SK-N-SH (cell line): ENCODE data around the gene EIF4E2.

ENCODE experiments used
- EP300 ChIP-seq, 2 experiments: IDR thresholded peaks; 2 replicates each; pipeline versions ENCODE4 v1.4.0 to v1.6.1; 2012; ENCODE audit warnings: borderline replicate concordance in 1 of 2, low read depth in 1 of 2, low read length in 1 of 2
- JUND ChIP-seq: IDR thresholded peaks from 2 replicates; pipeline ENCODE4 v1.4.0; 2012
- NFIC ChIP-seq: IDR thresholded peaks from 2 replicates; pipeline ENCODE4 v1.4.0; 2012; ENCODE audit warnings: borderline replicate concordance
- NRF1 ChIP-seq: IDR thresholded peaks from 2 replicates; pipeline ENCODE4 v1.6.1; 2012; ENCODE audit warnings: low read depth, mild to moderate bottlenecking, low read length
- POLR2AphosphoS5 ChIP-seq: IDR thresholded peaks from 2 replicates; pipeline ENCODE4 v1.6.1; 2012; ENCODE audit warnings: low read depth, low read length
- REST ChIP-seq: IDR thresholded peaks from 2 replicates; pipeline ENCODE4 v1.6.1; 2012; ENCODE audit warnings: mild to moderate bottlenecking, low read depth, low read length, moderate library complexity
- RFX5 ChIP-seq: IDR thresholded peaks from 2 replicates; pipeline ENCODE4 v1.6.1; 2012; ENCODE audit warnings: mild to moderate bottlenecking, improper control_type of control experiment, low read length
- SMC3 ChIP-seq: IDR thresholded peaks from 2 replicates; pipeline ENCODE4 v1.6.1; 2012; ENCODE audit warnings: low read depth, low read length, improper control_type of control experiment
- TAF1 ChIP-seq: IDR thresholded peaks from 2 replicates; pipeline ENCODE4 v1.6.1; 2012; ENCODE audit warnings: low read depth, mild to moderate bottlenecking, low read length, moderate library complexity, borderline replicate concordance
- YY1 ChIP-seq: IDR thresholded peaks from 2 replicates; pipeline ENCODE4 v1.4.0; 2012; ENCODE audit warnings: low read depth, mild to moderate bottlenecking
- TF ChIP-seq, protein P1 (sequence below): fragments of 200-600 bp; sonication (generic); IDR thresholded peaks from 2 replicates; pipeline ENCODE4 v1.6.1; 2017; ENCODE audit warnings: antibody characterized with exemption, mild to moderate bottlenecking, moderate library complexity

DNA sequence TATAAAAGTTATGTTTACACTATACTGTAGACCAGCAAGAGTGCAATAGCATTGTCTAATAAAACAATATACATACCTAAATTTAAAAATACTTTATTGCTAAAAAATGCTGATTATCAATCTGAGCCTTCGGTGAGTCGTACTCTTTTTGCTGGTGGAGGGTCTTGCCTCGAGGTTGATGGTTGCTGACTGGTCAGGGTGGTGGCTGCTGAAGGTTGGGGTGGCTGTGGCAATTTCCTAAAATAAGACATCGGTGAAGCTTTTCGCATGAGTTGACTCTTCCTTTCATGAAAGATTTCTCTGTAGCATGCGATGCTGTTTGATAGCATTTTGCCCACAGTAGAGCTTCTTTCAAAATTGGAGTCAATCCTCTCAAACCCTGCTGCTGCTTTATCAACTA is 2.5 kb upstream of the EIF4E2 start:
- TF ChIP-seq NRF1 (no peak), JUND (no peak), REST (no peak), NFIC (no peak), TAF1 (no peak), POLR2AphosphoS5 (no peak), YY1 (no peak), RFX5 (no peak), EP300 (IDR thresholded peaks at IDR 0.05; ENCODE audit: borderline replicate concordance in 1 of 2, low read depth in 1 of 2, low read length in 1 of 2) (no peak), SMC3 (no peak)
- TF ChIP-seq, protein P1, sequence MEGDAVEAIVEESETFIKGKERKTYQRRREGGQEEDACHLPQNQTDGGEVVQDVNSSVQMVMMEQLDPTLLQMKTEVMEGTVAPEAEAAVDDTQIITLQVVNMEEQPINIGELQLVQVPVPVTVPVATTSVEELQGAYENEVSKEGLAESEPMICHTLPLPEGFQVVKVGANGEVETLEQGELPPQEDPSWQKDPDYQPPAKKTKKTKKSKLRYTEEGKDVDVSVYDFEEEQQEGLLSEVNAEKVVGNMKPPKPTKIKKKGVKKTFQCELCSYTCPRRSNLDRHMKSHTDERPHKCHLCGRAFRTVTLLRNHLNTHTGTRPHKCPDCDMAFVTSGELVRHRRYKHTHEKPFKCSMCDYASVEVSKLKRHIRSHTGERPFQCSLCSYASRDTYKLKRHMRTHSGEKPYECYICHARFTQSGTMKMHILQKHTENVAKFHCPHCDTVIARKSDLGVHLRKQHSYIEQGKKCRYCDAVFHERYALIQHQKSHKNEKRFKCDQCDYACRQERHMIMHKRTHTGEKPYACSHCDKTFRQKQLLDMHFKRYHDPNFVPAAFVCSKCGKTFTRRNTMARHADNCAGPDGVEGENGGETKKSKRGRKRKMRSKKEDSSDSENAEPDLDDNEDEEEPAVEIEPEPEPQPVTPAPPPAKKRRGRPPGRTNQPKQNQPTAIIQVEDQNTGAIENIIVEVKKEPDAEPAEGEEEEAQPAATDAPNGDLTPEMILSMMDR = no peak
